GM12873 (cell line): ENCODE data around the gene XKR8.

ENCODE experiments used
- CTCF ChIP-seq: IDR thresholded peaks from 2 replicates; pipeline ENCODE4 v1.5.1; 2012; ENCODE audit warnings: low read depth, mild to moderate bottlenecking, moderate library complexity, low read length, control low read depth; ENCODE audit not compliant: insufficient read depth; ENCODE audit errors: missing control alignments

The XKR8 gene

GRCh38 chr1:27993241-27993640 lies 33.5 kb downstream of the XKR8 start:
- no peak for TF ChIP-seq CTCF

- TF ChIP-seq CTCF: no peak
Observed at GRCh38 chr1:27994060-27994459, 34.3 kb downstream of the XKR8 start.

- no peak for TF ChIP-seq CTCF
Observed at GRCh38 chr1:27999055-27999454, 39.3 kb downstream of the XKR8 start.

- TF ChIP-seq CTCF: no peak
Observed at GRCh38 chr1:28002600-28002999, 42.8 kb downstream of the XKR8 start.

GRCh38 chr1:28010969-28011368 lies 51.2 kb downstream of the XKR8 start:
- no peak for TF ChIP-seq CTCF
